M059J (cell line): ENCODE results near the gene YES1. TPM values are rescaled to one million over a fixed set of nuclear protein-coding genes. Genes with fewer than 3 reads are reported as not detected.
A peak's percentile ranks its signal among the peaks of the same experiment; 100 is the strongest.
"Not testable (repeated sequence)": the region's sequence is repeated elsewhere in the genome, so short reads cannot be mapped to it uniquely, and the experiment has no call there.

ENCODE experiments used
- DNase-seq: peaks from one replicate; pipeline ENCODE4 v3.0.0-alpha.2; 2012; ENCODE audit warnings: low read depth
- total RNA-seq: library from RNA; depleted of rRNA; stranded (reverse); fragments of >200 nt; shearing (Covaris generic); gene quantifications from 2 replicates; pipeline ENCODE4 v1.2.3, GENCODE V29; 2014

Gene YES1
- total RNA-seq, 1 experiment from 2014 or later, result 127 TPM

DNA sequence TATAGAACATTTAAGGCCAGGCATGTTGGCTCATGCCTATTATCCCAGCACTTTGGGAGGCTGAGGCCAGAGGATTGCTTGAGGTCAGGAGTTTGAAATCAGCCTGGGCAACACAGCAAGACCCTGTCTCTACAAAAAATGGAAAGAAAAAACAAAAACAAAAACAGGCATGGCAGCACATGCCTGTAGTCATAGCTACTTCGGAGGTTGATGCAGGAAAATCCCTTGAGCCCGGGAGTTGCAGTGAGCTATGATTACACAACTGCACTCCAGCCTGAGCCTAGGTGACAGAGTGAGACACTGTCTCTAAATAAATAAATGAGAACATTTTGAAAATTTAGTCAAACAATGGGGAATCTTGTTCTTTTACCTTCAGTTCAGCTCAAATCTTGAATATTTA is 12.1 kb upstream of the YES1 start:
- DNase-seq, result no peak

DNA sequence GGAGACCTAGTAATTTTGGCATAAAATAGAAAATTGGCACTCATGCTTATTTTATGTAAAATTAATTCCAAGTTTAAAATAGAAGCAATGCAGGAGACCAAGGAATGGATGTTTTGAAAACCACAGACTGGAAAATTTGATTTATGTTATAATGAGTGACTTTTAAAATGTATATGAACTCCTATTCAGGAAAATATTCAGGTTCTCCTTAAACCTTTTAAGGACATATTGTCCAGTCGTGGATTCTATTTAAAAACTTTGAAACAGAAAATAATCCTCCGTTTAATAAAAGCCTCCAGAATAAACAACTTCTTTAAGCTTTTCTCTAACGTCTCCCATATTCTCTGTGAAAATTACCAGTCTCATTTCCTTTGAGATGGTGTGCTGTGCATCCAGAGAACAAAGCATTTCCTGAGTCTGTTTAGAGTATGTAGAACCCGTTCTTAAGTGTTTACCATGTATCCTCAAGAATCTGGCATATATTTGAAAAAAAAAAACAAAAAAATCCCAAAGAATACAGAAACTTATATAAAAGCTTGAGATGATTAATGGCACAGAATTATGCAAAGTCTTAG is 8.6 kb upstream of the YES1 start:
- no peak for DNase-seq

DNA sequence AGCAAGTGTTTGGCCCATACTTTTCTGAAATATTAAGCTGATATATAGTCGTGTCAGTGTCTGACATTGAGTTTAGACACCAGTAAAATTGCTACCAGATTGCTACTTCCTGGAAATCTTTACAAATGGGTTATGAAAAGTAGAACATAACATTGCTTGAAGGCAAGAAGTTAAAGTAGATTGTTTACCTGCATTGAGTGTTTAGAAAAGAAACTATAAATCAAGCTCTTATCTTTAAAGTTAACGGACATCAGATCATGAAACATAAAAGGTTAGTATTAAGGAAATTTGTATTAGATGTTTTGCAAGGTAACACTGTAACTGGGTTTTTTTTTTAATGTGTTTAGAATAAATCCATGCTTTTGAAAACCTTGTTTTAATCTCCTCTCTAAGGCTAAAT is 4.8 kb upstream of the YES1 start:
- DNase-seq, result no peak

DNA sequence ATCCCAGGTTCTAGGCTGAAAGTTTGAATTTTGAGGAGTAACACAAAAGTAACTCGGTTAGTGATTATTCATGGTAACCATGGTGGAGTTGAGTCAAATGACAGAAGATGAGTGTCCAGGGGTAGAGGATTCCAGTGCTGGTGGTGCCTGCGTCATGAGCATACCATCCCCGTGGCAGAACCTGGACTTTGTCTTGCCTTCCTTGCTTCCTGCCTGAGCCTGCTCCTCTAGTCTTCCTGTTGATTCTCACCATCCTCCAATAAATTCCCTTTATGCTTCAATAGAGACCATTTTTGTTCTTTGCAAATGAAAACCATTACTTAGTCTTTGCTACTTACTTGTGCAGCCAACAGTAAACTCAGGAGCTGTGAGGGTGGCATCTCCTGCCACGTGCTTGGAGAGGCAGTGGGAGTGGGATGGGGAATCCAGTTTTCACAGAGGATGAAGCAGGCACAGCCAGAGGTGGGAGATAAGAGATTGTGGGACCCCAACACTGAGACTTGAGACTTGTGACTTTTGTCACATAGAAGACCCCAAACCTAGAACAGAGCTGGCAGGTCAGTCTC is 4.1 kb upstream of the YES1 start:
- DNase-seq, result no peak

DNA sequence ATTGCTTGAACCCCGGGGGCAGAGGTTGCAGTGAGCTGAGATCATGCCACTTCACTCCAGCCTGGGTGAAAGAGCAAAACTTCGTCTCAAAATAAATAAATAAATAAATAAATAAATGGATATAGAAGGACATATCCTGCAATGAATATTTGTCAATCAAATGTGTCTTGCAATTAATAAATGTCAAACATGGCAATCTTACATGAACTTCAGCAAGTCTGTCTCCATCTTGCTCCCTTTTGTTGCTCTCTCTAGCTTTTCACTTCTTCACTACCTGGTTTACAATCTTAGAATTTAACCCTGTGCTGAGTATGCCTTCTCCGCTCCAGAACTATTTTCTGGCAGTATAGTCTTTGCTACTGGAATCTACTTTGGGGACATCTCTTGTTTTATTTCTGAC is 3.3 kb upstream of the YES1 start:
- no peak for DNase-seq

DNA sequence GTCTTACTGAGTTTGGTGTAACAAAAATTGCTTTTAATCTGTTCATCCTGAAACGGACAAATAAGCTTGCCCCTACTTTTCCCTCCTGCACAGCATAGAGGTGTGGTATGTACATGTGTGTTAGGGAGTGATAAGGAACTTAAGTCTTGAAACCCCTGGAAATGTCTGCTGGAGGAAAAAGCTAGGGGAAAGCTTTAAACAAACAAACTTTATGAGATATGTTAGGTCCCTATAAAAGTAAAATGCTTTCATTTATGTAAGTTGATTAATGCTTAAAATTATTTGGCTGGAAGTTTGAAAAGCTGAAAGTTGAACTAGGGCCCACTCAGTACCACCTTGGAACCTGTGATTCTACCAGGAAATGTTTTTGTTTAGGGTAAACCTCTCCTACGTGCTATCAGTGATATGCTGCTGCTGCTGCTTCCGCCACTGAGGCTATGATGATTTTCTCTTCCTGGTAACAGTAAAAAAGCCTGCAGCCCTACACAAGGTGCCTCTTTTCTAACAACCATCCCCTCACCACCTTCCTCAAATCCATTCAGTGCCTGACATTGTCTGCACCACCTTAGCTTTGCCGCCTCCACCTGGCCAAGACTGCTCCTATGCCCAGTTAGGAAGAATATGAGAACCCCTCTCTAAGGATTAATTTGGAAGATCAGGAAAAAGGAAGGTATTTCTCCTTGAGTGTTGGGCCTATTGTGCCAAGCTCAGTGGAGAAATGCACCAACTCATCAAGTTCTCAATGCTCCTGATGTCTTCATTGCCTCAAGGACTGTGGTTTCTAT is 2.5 kb upstream of the YES1 start:
- DNase-seq, result no peak

DNA sequence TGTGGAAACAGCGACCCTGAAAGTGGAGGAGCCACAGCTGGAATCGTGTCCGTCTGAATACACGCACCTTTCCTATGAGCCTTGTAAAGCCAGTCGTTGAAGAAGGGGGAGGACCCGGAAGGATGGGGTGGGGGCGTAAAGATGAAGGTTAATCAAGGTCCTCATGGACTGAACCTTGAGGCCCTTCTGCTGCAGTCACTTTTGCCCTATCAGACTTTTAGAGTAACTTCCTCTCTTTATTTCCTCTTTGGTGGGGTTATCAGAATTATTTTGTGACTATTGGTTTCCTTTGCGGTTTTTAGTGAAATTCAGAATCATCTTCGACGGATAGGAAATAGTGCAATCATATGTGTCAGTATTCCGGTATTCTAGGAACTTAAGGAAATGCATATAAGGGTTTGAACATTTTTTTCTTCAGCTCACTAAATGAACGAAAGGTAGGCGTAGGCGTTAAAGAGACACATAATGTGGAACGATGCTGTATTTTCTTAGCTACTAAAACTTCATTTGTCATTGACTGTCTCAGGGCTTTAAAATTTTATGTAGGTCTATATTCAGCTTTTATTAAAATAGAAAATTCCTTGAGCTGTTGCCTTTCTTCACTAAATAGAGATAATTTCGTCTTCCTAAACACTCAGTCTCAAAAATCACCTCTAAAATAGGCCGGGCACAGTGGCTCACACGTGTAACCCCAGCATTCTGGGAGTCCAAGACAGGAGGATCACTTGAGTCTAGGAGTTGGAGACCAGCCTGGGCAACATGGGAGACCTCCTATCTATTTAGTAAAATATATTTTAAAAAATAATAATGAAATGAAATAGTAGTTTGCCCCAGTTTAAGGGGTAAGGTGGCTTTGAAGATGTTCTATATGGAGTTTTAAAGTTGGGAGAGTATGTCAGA is 1.4 kb upstream of the YES1 start:
- no peak for DNase-seq

DNA sequence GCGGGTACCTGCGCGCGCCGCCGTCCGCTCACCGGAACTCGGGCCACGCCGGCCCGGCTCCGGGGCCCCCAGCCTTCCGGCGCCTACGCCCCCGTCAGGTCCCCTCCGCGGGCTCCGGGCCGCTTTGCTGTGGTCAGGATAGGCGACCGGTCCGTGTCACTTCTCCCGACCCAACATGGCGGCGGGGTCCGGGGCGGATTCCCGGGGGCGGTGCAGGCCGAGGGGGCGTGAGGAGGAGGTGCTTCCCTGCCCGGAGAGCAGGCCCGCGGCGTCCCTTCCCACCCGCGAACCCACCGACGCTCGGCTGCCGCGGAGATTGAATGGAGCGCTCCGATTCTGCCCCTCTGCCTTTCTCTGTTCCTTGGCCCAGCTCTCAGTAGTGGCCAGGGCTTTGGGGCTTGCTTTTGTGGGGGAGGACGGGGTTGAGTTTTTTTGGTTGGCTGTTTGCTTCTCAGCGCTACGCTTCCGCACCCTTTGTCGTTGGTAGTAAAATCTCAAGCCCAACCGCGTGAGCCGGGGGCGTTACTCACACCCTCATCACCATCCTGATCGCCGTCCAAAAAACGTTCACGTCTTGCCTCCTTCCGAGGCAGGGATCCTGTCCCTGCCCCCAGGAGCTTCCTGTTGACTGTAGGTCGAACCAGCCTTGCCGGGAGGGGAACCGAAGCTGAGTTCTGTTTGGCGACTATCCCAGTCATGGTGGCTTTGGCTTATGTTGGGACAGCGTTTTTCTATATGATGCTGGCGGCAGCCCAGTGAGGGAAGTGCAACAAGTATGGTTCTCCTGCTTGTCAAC is 532 bp upstream of the YES1 start:
- DNase-seq, result peak; percentile 89

DNA sequence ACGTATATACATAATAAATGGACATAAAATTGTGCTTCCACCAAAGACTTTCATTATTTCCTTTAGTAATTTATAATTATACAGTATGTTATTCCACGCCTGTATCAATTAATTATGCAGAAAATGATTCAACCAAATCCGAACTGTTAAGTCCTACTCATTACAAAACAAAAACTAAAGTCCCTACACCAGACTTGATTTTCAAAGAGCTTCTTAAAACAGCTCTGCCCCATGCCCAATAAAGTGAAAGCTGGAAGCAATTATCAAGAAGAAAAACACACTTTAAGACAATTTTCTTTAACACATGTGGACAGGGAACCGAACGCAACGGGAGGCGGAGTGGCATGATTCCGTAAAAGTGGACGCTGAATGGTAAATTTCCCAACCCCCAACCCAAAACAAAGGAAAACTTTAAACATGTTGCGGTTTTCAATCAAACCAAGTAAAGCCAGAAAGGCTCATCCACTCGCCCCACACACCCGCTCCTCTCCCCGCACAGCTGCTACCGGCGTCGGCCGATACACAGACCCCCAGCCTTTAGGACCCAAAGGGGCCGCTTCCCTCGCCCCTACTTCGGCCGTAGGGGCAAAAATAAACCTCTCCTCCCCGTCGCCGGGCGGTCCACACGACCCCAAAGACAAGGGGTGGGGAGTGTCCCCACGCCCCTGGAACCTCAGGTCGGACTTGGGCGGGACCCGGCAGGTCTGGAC is 705 bp downstream of the YES1 start:
- DNase-seq, result peak; percentile 35

DNA sequence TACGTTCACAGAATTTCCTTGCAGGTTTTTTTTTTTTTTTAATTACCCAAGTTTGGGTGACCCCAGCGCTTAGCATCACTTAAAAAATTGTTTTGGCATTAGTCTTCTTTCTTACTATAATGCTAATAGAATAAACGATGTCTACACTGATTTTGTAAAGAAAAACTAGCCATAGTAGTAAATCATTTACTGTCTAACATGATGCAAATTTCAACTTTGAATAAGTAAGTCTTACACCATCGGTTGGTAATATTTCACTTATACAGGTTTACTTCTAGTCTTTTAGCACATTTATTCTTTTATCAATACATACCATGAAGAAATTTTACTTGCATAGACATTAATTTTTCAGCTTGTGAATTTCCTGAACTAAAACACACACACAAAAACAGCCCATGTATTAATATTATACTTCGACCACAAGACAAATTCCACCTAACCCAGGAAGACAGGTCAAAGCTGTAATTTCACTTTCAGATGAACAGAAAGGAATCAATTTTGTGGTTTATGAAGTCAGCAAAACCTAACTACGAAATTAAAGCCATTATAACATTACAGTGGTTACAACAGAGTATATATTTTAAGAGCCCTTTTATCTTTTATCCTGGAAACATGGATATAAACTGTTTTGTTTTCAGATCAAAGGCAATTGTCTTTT is 1.9 kb downstream of the YES1 start:
- DNase-seq, result peak; percentile 11

DNA sequence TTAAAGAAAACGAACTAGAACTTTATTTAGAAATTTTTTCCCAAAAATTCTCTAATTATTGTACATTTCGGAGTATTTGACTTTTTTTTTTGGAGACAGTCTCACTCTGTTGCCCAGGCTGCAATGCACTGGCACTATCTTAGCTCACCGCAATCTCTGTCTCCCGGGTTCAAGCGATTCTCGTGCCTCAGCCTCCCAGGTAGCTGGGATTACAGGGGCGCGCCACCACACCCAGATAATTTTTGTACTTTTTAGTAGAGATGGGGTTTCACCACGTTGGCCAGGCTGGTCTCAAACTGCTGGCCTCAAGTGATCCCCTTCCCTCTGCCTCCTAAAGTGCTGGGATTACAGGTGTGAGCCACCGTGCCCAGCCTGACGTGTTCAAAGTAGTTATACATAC is 2.8 kb downstream of the YES1 start:
- not testable (repeated sequence) for DNase-seq

DNA sequence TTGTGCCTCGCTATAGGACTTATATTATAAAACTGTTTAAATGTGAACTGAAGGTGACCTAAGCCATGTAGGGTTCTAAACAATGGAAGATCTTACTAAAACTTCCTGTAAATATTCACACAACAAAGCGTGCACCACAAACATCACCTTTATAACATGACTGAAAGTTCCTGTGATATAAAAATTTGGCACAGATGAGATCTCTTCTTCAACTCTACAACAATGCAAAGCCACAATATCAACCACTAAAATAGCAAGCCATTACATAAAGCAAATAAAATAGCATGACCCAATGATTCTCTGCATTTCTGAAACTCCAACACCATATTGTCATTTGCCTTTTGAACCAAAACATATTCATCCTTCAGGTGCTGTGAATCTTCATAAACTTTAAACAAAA is 3.5 kb downstream of the YES1 start:
- no peak for DNase-seq

DNA sequence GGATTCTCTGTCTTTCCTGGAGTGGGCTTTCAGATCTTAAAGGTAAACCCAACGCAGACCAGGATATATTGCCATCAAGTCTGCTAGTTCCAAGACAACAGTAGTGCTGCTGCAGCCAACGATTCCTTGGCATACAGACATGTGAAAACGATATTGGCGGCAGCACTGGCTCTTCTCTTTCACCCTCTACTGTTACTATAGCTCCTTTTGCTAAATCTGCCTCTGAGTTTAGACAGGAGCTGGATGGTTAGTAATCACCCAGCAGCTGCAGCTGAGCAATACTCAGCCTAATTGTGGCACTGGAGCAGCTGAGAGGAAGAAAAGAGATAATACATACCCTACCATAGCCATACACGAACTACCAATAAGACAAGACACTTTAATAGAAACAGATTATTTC is 4.0 kb downstream of the YES1 start:
- no peak for DNase-seq

DNA sequence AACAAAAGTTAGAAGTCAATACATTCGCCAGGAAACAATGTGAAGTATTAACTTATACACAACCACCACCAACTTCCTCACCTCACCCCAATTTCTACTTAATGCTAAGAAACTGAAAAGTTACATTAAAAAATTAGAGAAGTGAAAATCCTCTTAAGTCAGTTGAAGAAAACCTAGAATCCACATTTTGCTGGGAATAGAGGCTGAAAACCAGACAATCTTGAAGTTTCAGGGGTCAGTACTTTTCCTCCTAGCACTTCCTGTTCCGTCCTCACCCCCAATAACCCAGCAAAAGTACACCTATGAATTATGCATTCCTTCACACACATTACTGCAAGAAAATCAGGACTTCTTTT is 6.3 kb downstream of the YES1 start:
- DNase-seq, result no peak

DNA sequence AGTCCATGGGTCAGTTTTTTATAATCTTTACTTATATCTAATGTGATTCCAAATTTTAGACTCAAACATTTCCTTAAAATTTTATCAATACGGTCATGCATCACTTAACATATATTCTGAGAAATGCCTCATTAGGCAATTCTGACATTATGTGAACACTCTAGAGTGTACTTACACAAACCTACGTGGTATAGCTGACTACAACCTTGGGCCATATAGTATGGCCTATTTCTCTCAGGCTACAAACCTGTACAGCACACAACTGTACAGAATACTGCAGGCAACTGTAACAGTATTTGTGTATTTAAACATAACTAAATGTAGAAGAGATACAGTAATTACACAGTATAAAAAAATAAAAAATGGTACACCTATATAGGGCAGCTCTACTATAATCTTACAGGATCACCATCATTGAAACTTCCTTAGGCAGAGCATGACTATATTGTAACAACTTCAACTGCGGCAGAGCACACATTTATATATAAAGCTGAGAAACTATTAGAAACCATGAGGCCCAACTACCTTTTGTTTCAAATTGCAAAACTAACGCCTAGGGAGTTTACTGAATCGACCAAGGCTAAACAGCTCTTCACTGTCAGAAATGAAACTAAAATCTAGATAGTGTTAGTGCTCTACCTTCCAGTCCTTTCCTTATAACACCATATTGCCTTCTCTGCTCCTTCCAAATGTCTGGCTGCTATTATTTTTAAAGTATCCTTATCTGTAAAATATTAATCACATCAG is 6.9 kb downstream of the YES1 start:
- no peak for DNase-seq

DNA sequence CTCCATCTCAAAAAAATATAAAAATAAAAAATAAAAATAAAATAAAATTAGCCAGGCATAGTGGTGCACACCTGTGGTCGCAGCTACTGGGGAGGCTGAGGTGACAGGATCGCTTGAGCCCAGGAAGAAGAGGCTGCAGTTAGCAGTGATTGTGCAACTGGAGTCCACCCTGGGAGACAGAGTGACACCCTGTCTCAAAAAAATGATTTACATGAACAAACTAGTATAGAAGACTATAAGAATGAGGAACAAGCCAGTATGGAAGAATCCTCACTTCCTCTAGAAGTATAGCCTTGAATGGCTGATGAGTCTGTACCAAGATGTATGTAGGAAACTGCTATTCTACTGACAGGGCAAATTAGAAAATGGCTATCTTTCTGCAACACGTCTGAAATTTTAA is 10.9 kb downstream of the YES1 start:
- DNase-seq, result no peak

DNA sequence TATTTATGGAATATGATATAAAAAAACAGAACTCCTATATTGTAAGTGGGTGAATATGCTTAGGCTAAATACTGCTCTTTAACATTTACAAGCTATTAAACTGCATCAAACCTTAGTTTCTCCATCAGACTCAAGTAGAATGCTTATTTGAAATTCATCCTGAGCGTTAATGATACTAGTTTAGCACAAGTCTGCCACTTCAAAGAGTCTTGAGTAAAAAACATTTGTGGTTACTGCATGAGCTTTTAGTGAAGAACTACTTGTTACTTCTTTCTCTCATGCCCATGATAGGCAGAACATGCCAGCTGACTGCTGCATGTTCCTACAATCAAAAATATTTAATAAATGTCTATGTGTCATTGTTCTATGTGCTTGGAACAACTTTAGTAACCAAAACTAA is 12.1 kb downstream of the YES1 start:
- no peak for DNase-seq

DNA sequence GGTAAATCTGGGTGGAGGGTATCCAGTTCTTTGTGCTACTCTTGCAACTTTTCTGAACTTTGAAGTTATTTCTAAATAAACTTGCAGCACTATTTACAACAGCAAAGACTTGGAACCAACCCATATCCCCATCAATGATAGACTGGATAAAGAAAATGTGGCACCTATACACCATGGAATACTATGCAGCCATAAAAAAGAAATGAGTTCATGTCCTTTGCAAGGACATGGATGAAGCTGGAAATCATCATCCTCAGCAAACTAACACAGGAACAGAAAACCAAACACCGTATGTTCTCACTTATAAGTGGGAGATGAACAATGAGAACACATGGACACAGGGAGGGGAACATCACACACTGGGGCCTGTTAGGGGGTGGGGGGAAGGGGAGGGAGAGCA is 16.7 kb downstream of the YES1 start:
- not testable (repeated sequence) for DNase-seq

DNA sequence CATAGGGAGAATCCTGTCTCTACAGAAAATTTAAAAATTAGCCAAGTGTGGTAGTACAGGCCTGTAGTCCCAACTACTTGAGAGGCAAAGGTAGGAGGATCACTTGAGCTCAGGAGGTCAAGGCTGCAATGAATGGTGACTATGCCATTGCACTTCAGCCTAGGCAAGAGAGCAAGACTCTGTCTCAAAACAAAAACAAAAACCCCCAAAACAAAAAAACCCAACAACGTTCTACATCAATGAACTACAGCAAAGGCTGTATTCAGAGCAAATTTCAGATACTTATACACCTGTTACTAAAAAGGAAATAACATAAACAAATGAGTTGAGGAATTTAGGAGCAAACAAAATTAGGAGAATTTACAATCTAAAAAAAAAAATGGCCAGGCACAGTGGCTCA is 22.6 kb downstream of the YES1 start:
- no peak for DNase-seq

DNA sequence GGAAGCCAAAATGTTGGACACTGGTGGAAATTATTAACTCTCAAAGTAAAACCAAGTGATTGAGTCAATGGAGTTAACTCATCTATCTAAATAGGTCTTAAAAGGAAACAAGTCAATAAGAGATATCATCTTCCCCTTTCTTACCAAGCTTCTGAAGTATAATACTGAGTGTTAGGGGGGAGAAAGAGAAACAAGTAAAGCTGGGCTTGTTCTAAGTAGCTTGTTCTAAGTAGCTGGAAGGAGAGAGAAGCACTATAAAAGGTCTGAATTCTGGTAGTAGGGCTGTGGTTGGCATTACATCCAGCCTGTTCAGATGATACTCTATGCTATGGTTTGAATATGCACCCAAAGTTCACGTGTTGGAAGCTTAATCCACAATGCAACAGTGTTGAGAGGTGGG is 26.8 kb downstream of the YES1 start:
- no peak for DNase-seq
